ENCODE results near the gene MTUS2.

Gene MTUS2

DNA sequence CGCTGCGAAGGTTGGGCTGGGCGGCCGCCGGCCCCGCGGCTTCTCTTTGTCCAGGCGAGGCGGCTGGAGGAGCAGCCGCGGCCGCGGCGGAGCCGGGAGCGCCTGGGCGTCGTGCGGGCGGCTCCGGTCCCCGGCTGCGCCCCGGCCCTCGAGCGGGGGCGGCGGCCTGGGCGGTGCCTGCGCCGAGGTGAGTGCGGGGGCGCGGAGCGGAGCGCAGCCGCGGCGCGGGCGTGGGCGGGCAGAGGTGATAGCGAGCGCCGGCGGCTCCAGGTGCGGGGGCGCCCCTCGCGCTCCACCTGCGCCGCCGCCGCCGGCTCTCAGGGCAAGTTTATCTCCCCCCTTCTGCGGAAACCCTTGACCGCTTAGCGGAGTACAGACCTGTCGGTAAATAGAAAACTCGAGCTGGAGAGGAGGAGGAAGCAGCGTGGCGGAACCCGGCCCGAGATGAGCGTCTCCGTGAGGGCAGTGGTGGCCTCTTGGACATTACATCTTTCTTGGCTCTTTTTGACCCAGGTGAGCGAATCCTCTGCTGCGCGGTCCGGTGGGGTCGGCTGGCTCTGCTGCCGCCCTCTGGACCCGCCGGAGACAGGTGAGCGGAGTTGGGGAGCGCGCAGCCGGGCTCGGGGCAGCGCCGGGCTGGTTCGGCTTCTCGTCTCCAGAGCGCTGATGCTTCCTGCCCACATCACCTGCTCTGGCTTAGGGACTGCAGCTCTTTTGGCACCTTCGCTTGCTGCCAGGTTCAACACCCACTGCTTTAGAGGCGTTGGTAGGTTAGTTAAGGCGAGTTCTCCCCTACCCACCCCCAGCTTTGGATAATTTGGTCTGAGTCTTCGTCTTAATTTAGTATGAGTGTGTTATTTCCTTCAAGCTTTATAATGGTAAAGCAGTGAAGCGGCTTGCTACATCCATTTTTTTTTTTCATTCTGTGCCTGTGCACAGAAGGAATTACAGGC, at the start of gene MTUS2:
MTUS2 (plus strand) TSS at position 241 of the 953 bp plus-strand sequence.
- no peak for DNase-seq

GRCh38 chr13:28778308-28779215, 41.6 kb upstream of the MTUS2 start:
- DNase-seq: no peak

DNA sequence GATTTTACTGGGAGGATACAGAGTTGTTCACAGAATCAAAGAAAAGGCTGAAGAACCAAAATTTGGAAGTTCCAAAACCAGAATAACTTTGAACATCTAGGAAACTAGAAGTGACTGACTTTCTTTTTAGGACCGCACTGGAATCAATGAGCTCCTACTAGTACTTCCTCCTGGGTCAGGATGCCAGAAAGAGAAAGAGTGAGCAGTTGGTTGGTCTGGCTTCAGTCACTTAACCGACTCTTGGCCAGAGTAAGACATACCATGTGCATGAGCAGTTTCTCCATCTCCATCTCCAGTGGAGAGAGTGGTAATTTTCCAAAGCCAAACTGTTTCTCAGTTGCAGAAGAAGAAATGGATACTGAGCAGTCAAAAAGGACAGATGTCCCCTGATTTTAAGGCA, 27.1 kb upstream of the MTUS2 start:
- peak; percentile 16 for DNase-seq

GRCh38 chr13:28794396-28794795, 25.7 kb upstream of the MTUS2 start:
- DNase-seq: no peak

DNA sequence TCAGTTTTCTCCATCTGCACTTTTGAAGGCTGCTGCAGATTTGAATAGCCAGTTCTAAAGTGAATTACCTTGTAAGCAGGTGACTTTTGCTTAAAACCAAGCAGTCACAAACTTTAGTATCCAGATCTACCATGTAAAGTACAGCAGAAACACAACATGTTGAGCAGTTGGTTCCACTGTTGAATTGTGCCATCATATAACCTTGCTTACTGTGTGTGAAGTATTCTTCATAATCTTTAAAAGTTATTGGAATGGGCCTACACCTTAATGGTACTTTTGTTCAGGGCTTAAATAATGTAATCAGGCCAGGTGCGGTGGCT, 23.2 kb upstream of the MTUS2 start:
- no peak for DNase-seq

- no peak for DNase-seq
Measured at GRCh38 chr13:28805193-28805819, 14.8 kb upstream of the MTUS2 start.

- no peak for DNase-seq
Measured at GRCh38 chr13:28817204-28817603, 2.9 kb upstream of the MTUS2 start.

GRCh38 chr13:28819046-28819730, 951 bp upstream of the MTUS2 start:
- DNase-seq: peak; percentile 6

DNA sequence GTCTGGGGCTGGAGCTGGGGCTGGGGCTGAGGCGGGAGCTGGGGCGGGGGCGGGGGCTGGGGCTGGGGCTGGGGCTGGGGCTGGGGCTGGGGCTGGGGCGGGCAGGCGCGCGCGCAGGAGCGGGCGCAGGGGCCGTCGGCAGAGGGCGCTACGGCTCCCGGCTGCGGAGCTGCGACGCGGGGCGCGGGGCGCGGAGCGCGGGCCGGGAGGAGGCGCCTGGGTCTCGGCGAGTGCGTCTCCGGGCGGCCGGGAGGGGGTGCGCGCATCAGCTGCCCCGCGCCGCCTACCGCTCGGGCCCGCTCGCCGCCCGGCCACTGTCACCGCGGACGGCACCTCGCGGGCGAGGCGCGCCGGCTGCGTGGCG, 422 bp upstream of the MTUS2 start:
- DNase-seq: peak; percentile 11

- no peak for DNase-seq
Measured at GRCh38 chr13:28822151-28822550, 2.0 kb downstream of the MTUS2 start.

GRCh38 chr13:28822801-28823200, 2.7 kb downstream of the MTUS2 start:
- no peak for DNase-seq

DNA sequence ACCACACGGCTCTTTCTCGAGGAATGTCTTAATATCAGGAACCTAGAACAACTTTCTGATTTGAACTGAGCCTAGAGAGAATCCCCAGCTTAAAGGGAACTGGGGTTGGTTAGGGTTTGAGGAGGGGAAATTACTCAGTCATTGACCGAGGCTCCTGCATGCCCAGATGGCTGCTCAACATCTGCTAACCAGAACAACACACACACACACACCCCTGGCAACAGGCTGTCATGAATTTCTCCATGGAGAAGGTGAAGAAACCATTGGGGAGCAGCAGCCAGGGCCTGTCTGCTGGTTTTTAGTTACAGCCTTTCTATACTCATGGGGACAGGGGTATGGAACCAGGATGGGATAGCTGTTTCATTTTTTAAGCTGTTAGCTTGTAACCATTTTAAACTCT, 5.2 kb downstream of the MTUS2 start:
- no peak for DNase-seq

DNA sequence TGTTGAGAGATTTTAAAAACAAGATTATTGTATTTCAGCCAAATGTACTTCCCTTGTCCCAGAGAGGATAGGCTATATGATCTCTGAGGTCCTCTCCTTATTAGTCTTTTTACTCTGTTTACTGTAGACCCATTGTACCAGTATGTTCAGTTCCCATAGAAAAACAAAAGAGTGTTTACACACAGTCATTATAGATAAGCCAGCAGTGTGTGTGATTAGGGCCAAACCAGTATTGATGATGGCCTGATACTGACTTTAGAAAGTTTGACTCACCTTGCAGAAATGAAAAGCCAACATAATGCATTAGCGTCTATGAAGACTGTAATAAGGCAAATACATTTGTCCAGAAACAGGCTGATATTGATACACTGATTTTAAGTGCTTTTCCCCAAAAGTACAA, 6.2 kb downstream of the MTUS2 start:
- DNase-seq: no peak

DNA sequence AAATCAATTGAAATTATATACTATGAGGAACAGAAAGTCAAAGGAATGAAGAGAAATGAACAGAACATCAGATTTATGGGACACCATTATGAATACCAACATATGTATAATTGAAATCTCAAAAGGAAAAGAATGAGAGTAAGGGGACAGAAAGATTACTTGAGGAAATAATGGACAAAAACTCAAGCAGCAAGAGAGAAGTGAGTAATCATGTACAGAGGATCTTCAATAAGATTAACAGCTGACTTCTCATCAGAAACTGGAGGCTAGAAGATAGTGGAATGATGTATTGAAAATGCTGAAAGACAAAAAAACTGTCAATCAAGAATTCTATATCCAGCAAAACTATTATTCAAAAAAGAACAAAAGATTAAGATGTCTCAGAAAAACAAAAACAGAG, 10.4 kb downstream of the MTUS2 start:
- DNase-seq: no peak

DNA sequence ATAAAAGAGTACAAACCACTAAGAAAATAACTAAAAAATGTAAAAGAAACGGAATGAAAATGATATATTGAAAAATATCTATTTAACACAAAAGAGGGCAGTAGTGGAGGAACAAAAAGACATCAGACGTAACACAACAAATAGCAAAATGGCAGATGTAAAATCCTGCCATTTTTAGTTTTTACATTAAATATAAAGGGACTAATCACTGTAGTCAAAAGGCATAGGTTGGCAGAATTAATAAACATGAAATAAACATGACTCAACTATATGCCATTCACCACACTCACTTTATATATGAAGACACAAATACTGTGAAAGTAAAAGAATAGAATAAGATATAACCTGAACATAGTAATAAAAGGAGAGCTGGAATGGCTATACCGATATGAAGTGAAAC, 11.0 kb downstream of the MTUS2 start:
- DNase-seq: no peak

- DNase-seq: no peak
Measured at GRCh38 chr13:28837111-28837510, 17.0 kb downstream of the MTUS2 start.

GRCh38 chr13:28843639-28844038, 23.5 kb downstream of the MTUS2 start:
- DNase-seq: no peak

- no peak for DNase-seq
Measured at GRCh38 chr13:28849441-28849840, 29.3 kb downstream of the MTUS2 start.

- no peak for DNase-seq
Measured at GRCh38 chr13:28850226-28850625, 30.1 kb downstream of the MTUS2 start.

GRCh38 chr13:28851422-28851821, 31.3 kb downstream of the MTUS2 start:
- no peak for DNase-seq

DNA sequence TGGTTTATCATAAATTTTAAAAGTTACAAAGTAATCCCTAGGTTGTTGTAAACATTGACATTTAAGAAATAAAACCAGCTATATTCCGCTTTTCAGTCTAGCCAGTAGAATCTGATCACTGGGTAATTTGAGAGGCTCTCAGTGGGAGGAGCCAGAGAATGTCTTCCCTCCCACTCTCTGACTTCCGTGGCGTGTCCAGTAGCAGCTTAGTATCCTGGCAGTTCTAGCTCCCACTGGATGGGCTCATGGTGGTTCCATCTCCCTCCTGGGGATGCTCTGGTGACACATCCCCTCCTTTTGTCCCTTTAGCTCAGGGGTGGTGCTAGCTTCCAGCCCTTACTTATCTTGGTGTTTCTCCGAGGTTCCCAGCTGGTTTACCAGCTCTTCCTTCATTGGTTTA, 34.5 kb downstream of the MTUS2 start:
- DNase-seq: no peak

DNA sequence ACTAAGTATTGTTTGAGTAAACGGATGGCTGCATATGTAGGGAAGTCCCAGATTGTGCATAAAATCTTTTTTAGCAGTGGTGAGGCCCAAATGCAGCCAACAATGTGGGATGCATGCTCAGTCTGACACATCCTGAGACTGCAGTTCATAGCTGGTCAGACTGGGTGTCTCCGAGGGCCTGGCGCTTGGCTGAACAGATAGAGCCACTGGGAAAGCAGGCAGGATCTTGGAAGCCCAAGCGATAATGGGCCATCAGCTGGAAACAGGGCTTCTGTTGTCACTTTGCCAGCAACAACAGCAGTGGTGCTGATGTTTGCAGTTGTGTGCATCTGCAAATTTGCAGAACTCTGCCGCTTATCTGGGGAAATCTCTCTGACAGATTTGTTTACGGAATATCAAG, 36.1 kb downstream of the MTUS2 start:
- no peak for DNase-seq

GRCh38 chr13:28859069-28859468, 38.9 kb downstream of the MTUS2 start:
- DNase-seq: no peak

All from amniotic stem cell (primary cell).